HepG2 (cell line): Measurements from ENCODE around the gene IGFLR1. TPM values are rescaled to one million over a fixed set of nuclear protein-coding genes. Genes with fewer than 3 reads are reported as not detected.
A peak's percentile ranks its signal among the peaks of the same experiment; 100 is the strongest.

Source experiments
- CREB1 ChIP-seq, 2 experiments: fragments of 450-650 bp in 1 of 2; IDR thresholded peaks; 2 replicates each; pipeline ENCODE4 v1.6.1; 2016 to 2017; ENCODE audit warnings: control low read depth in 1 of 2, mild to moderate bottlenecking in 1 of 2, missing compliant biosample characterization in 1 of 2, missing genetic modification characterization in 1 of 2
- CREM ChIP-seq, 2 experiments: sonication (generic) in 1 of 2; formaldehyde crosslinking in 1 of 2; IDR thresholded peaks; 2 replicates each; pipeline versions ENCODE4 v1.4.0 to v1.6.1; 2016 to 2020; ENCODE audit warnings: antibody characterized with exemption in 1 of 2, mild to moderate bottlenecking in 1 of 2, missing genetic modification reagents in 1 of 2
- FOXK1 ChIP-seq: sonication (generic); formaldehyde crosslinking; IDR thresholded peaks from 2 replicates; pipeline ENCODE4 v1.4.0; 2020; ENCODE audit warnings: low read depth, missing genetic modification reagents, borderline replicate concordance
- ISX ChIP-seq: sonication (generic); formaldehyde crosslinking; conservative IDR thresholded peaks from 2 replicates; pipeline ENCODE4 v1.5.0; 2020; ENCODE audit warnings: missing genetic modification reagents
- MAFK ChIP-seq, 2 experiments: IDR thresholded peaks in 1 of 2; conservative IDR thresholded peaks in 1 of 2; 2 replicates each; pipeline ENCODE4 v1.6.1; 2011; ENCODE audit warnings: improper control_type of control experiment in 2 of 2, low read length in 2 of 2
- NFATC3 ChIP-seq: sonication (generic); formaldehyde crosslinking; IDR thresholded peaks from 2 replicates; pipeline ENCODE4 v1.5.1; 2020; ENCODE audit warnings: mild to moderate bottlenecking, missing genetic modification reagents
- NFKB2 ChIP-seq: sonication (generic); formaldehyde crosslinking; IDR thresholded peaks from 2 replicates; pipeline ENCODE4 v1.4.0; 2020; ENCODE audit warnings: missing genetic modification reagents, borderline replicate concordance
- NR2C2 ChIP-seq: sonication (generic); formaldehyde crosslinking; IDR thresholded peaks from 2 replicates; pipeline ENCODE4 v1.4.0; 2020; ENCODE audit warnings: missing genetic modification reagents, mild to moderate bottlenecking, moderate library complexity, borderline replicate concordance
- POLR2G ChIP-seq: fragments of 200-400 bp; formaldehyde crosslinking; IDR thresholded peaks from 2 replicates; pipeline ENCODE4 v1.6.1; 2018; ENCODE audit warnings: mild to moderate bottlenecking, low read depth, low read length, moderate library complexity
- RFX3 ChIP-seq: IDR thresholded peaks from 2 replicates; pipeline ENCODE4 v1.6.1; 2016; ENCODE audit warnings: missing biosample characterization, missing genetic modification reagents
- TGIF2 ChIP-seq: IDR thresholded peaks from 2 replicates; pipeline ENCODE4 v1.6.1; 2016; ENCODE audit warnings: control low read depth, missing compliant biosample characterization
- ZNF143 ChIP-seq: sonication (generic); formaldehyde crosslinking; IDR thresholded peaks from 2 replicates; pipeline ENCODE4 v1.4.0; 2020; ENCODE audit warnings: missing genetic modification reagents
- ZNF224 ChIP-seq: sonication (generic); formaldehyde crosslinking; IDR thresholded peaks from 2 replicates; pipeline ENCODE4 v1.5.0; 2020; ENCODE audit warnings: mild to moderate bottlenecking, missing genetic modification reagents
- ZNF556 ChIP-seq: sonication (generic); formaldehyde crosslinking; IDR thresholded peaks from 2 replicates; pipeline ENCODE4 v1.4.0; 2020; ENCODE audit warnings: mild to moderate bottlenecking, missing genetic modification reagents, borderline replicate concordance
- ZNF766 ChIP-seq: sonication (generic); formaldehyde crosslinking; IDR thresholded peaks from 2 replicates; pipeline ENCODE4 v1.5.0; 2020; ENCODE audit warnings: missing genetic modification reagents, borderline replicate concordance
- polyA plus RNA-seq, 8 experiments: library from polyadenylated mRNA; depleted of rRNA in 3 of 8; stranded (reverse) in 7 of 8; unstranded in 1 of 8; fragments of >200 nt; fragmentation: Illumina TruSeq in 4 of 8; extraction: Trizol in 4 of 8; gene quantifications; 2 replicates each; pipeline versions ENCODE4 v1.2.1 to v1.2.3, GENCODE V29; 2011 to 2016; ENCODE audit warnings: low read depth in 4 of 8, missing spikeins in 1 of 8, mixed read lengths in 1 of 8; ENCODE audit not compliant: insufficient read depth in 1 of 8
- total RNA-seq, 5 experiments: library from RNA; depleted of rRNA; stranded (reverse); fragments of >200 nt; fragmentation: Illumina TruSeq; extraction: Trizol; gene quantifications; 2 replicates each; pipeline ENCODE4 v1.2.3, GENCODE V29; 2016; ENCODE audit warnings: low read depth in 1 of 5
- TF ChIP-seq, protein P1 (sequence below), 2 experiments: sonication (generic) in 1 of 2; formaldehyde crosslinking in 1 of 2; IDR thresholded peaks; 2 replicates each; pipeline versions ENCODE4 v1.5.1 to v1.6.1; 2011 to 2020; ENCODE audit warnings: borderline replicate concordance in 1 of 2, low read depth in 1 of 2, low read length in 1 of 2, mild to moderate bottlenecking in 1 of 2, missing genetic modification reagents in 1 of 2, moderate library complexity in 1 of 2
- TF ChIP-seq, protein P2 (sequence below): sonication (generic); formaldehyde crosslinking; IDR thresholded peaks from 2 replicates; pipeline ENCODE4 v1.5.1; 2020; ENCODE audit warnings: mild to moderate bottlenecking, missing genetic modification reagents, moderate library complexity
- TF ChIP-seq, protein P3 (sequence below): sonication (generic); formaldehyde crosslinking; IDR thresholded peaks from 2 replicates; pipeline ENCODE4 v1.5.1; 2020; ENCODE audit warnings: missing genetic modification reagents, mild to moderate bottlenecking, borderline replicate concordance
- TF ChIP-seq, protein P4 (sequence below): sonication (generic); formaldehyde crosslinking; IDR thresholded peaks from 2 replicates; pipeline ENCODE4 v1.4.0; 2020; ENCODE audit warnings: missing genetic modification reagents

IGFLR1 gene
- total and polyA plus RNA-seq, 2 of the 13 experiments (the other 11 are each of a cell fraction or from before 2014, with no cell fraction given), result 5.4 to 8.9 TPM

DNA sequence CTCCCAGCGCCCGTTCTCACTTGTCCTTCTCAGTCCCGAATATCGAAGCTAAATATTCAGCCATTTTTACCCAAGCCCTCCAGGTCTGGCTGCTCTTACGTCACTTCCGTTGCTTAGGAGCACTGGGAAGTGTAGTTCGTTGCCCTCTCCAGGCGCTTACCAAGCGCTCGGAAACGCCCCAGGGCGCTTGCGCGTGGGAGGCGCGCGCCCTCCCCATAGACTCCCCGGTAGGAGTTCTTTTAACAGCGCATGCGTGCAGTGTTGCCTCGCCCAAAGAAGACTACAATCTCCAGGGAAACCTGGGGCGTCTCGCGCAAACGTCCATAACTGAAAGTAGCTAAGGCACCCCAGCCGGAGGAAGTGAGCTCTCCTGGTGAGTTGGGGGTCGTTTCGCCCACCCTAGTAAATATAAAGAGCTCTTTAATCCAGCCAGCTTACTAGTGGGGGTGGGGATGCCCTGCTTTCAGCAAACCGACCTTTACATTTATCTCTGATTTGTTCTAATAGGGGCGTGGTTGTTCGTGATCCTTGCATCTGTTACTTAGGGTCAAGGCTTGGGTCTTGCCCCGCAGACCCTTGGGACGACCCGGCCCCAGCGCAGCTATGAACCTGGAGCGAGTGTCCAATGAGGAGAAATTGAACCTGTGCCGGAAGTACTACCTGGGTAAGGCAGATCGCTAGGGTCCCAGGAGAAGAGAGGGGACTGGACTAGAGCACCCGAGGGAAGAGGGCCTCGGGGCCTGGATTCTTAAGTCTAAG is 3.3 kb upstream of the IGFLR1 start, which contains the start of the genes PSENEN and U2AF1L4 (continued):
- no peak for TF ChIP-seq MAFK (conservative IDR thresholded peaks at IDR 0.05 in 1 of 2, IDR thresholded peaks at IDR 0.05 in 1 of 2; ENCODE audit: low read length in 2 of 2)
- 0 out of 2 replicates have a peak, but pooled peaks have one; percentile 39 for TF ChIP-seq ZNF224 (CRISPR knock-in tag)
- TF ChIP-seq FOXK1 (CRISPR knock-in tag), result peak; percentile 26; the same call in 1 of the 2 replicates
- TF ChIP-seq NFKB2 (CRISPR knock-in tag), result no peak
- TF ChIP-seq, protein P1, sequence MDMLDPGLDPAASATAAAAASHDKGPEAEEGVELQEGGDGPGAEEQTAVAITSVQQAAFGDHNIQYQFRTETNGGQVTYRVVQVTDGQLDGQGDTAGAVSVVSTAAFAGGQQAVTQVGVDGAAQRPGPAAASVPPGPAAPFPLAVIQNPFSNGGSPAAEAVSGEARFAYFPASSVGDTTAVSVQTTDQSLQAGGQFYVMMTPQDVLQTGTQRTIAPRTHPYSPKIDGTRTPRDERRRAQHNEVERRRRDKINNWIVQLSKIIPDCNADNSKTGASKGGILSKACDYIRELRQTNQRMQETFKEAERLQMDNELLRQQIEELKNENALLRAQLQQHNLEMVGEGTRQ (IDR thresholded peaks at IDR 0.05; ENCODE audit: low read depth, low read length), result no peak
- TF ChIP-seq, protein P1 (CRISPR knock-in tag; IDR thresholded peaks at IDR 0.05; ENCODE audit: borderline replicate concordance), result no peak
- peak; percentile 95 for TF ChIP-seq CREB1 (IDR thresholded peaks at IDR 0.05)
- peak; percentile 97 for TF ChIP-seq CREB1 (CRISPR knock-in tag; IDR thresholded peaks at IDR 0.05)
- TF ChIP-seq TGIF2 (CRISPR knock-in tag), result 0 out of 2 replicates have a peak, but pooled peaks have one; percentile 29
- TF ChIP-seq, protein P2, sequence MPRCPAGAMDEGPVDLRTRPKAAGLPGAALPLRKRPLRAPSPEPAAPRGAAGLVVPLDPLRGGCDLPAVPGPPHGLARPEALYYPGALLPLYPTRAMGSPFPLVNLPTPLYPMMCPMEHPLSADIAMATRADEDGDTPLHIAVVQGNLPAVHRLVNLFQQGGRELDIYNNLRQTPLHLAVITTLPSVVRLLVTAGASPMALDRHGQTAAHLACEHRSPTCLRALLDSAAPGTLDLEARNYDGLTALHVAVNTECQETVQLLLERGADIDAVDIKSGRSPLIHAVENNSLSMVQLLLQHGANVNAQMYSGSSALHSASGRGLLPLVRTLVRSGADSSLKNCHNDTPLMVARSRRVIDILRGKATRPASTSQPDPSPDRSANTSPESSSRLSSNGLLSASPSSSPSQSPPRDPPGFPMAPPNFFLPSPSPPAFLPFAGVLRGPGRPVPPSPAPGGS (CRISPR knock-in tag), result 0 out of 2 replicates have a peak, but pooled peaks have one; percentile 22
- TF ChIP-seq ISX (CRISPR knock-in tag), result no peak
- peak; percentile 70 for TF ChIP-seq POLR2G
- TF ChIP-seq NR2C2 (CRISPR knock-in tag), result peak; percentile 84
- TF ChIP-seq, protein P3, sequence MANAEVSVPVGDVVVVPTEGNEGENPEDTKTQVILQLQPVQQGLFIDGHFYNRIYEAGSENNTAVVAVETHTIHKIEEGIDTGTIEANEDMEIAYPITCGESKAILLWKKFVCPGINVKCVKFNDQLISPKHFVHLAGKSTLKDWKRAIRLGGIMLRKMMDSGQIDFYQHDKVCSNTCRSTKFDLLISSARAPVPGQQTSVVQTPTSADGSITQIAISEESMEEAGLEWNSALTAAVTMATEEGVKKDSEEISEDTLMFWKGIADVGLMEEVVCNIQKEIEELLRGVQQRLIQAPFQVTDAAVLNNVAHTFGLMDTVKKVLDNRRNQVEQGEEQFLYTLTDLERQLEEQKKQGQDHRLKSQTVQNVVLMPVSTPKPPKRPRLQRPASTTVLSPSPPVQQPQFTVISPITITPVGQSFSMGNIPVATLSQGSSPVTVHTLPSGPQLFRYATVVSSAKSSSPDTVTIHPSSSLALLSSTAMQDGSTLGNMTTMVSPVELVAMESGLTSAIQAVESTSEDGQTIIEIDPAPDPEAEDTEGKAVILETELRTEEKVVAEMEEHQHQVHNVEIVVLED (CRISPR knock-in tag), result peak; percentile 75
- TF ChIP-seq ZNF143 (CRISPR knock-in tag), result peak; percentile 92
- TF ChIP-seq, protein P4, sequence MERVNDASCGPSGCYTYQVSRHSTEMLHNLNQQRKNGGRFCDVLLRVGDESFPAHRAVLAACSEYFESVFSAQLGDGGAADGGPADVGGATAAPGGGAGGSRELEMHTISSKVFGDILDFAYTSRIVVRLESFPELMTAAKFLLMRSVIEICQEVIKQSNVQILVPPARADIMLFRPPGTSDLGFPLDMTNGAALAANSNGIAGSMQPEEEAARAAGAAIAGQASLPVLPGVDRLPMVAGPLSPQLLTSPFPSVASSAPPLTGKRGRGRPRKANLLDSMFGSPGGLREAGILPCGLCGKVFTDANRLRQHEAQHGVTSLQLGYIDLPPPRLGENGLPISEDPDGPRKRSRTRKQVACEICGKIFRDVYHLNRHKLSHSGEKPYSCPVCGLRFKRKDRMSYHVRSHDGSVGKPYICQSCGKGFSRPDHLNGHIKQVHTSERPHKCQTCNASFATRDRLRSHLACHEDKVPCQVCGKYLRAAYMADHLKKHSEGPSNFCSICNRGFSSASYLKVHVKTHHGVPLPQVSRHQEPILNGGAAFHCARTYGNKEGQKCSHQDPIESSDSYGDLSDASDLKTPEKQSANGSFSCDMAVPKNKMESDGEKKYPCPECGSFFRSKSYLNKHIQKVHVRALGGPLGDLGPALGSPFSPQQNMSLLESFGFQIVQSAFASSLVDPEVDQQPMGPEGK (CRISPR knock-in tag), result peak; percentile 54
- peak; percentile 33; the same call in 1 of the 2 replicates for TF ChIP-seq ZNF556 (CRISPR knock-in tag)
- no peak for TF ChIP-seq ZNF766
- peak; percentile 98 for TF ChIP-seq CREM (IDR thresholded peaks at IDR 0.05)
- 0 out of 2 replicates have a peak, but pooled peaks have one; percentile 35 for TF ChIP-seq CREM (CRISPR knock-in tag; IDR thresholded peaks at IDR 0.05)
- TF ChIP-seq RFX3 (CRISPR knock-in tag), result peak; percentile 72
- TF ChIP-seq NFATC3 (CRISPR knock-in tag), result 0 out of 2 replicates have a peak, but pooled peaks have one; percentile 59
